Left colon (tissue), 2 donors: Measurements from ENCODE around the gene JRKL. TPM values are rescaled to one million over a fixed set of nuclear protein-coding genes. Genes with fewer than 3 reads are reported as not detected.

Experiments
- ATAC-seq: fragments of 200-7000 bp; cut with Tn5 transposase; one replicate; pipeline ENCODE4 v1.9.1; 2020; ENCODE audit warnings: mild to moderate bottlenecking, moderate library complexity
- DNase-seq, 2 donors: peaks; one replicate each; pipeline ENCODE4 v3.0.0-alpha.2; 2020
- intact Hi-C, 2 donors: fragments of 100-400 bp; cut with DNase I in 1 of 2; cut with micrococcal nuclease in 1 of 2; formaldehyde crosslinking; loops; one replicate each; pipeline versions ENCODE4 v1.11.2 to v1.14.0; 2022; cut with DNase I, micrococcal nuclease
- long read RNA-seq: library from polyadenylated mRNA; unstranded; transcript quantifications from one replicate; pipeline ENCODE4 v2.0.0, GENCODE V29; 2021
- total RNA-seq, 2 donors: library from RNA; stranded (reverse); fragmentation: NEBNext Ultra II Directional; extraction: Animal tissue kit (Norgen Biotek cat#: 25700); gene quantifications; one replicate each; pipeline ENCODE4 v1.2.1, GENCODE V29; 2021
- donor health status: DM: no; HTN: no; CAD: no.
- donor health status: DM: yes; HTN: yes; CAD: no.

The JRKL gene
- total RNA-seq = 1 to 10 TPM; 8.8 to 9.0 TPM
- long read RNA-seq, partial matches to known transcripts = 0 of 8 reads
- long read RNA-seq, other reads (novel, unspliced or antisense) = 6 of 8 reads

- DNase-seq (peak; percentile 97 to 99), ATAC-seq (peak; percentile 98)
- intact Hi-C loops = loop anchor here in 1 of 2 donors (10.0 kb wide), 1 partner anchor 555 kb away; no protein-coding TSS in a partner anchor
These were observed at the start of gene JRKL, which contains the start of gene CCDC82 for GRCh38 chr11:96389720-96390487. TSS of gene JRKL (plus strand) at chr11:96390013. CDS start at chr11:96390650, 637 bp downstream. TSS of gene CCDC82 (minus strand) at chr11:96389912. CDS start at chr11:96384747, 5,165 bp downstream.

GRCh38 chr11:96340555-96340885 lies 49.3 kb upstream of the JRKL start:
- ATAC-seq (no peak), DNase-seq (no peak)
- intact Hi-C loops = loop anchor here in 1 of 2 donors (2.0 kb wide), 1 partner anchor 284 kb away; no protein-coding TSS in a partner anchor

- intact Hi-C loops = loop anchor here in 1 of 2 donors (2.0 kb wide), 1 partner anchor 285 kb away; no protein-coding TSS in a partner anchor
These were observed 48.4 kb upstream of the JRKL start for GRCh38 chr11:96341211-96342013.

GRCh38 chr11:96342014-96342960 lies 47.5 kb upstream of the JRKL start:
- peak; percentile 22 for ATAC-seq
- no peak for DNase-seq
- intact Hi-C loops = no loop called here

More at GRCh38 chr11:96341211-96342013, 48.4 kb upstream of the JRKL start:
- DNase-seq (peak; percentile 65 to 75), ATAC-seq (peak; percentile 56)

GRCh38 chr11:96342961-96343711 lies 46.7 kb upstream of the JRKL start, which contains the start of gene MAML2:
TSS of gene MAML2 (minus strand) at chr11:96343195. CDS start at chr11:96341895, 1,300 bp downstream.
- intact Hi-C loops = no loop called here
- DNase-seq (peak; percentile 92 to 93), ATAC-seq (peak; percentile 88)

- intact Hi-C loops = loop anchor here in 1 of 2 donors (10.0 kb wide), 1 partner anchor 512 kb away; no protein-coding TSS in a partner anchor
- no peak for DNase-seq
- no peak for ATAC-seq
These were observed 33.0 kb upstream of the JRKL start for GRCh38 chr11:96356848-96357247.

GRCh38 chr11:96357794-96358193 lies 32.0 kb upstream of the JRKL start:
- no peak for ATAC-seq
- DNase-seq = no peak

GRCh38 chr11:96358321-96358720 lies 31.5 kb upstream of the JRKL start:
- no peak for ATAC-seq
- DNase-seq = no peak
- intact Hi-C loops = loop anchor here in 1 of 2 donors (10.0 kb wide), 1 partner anchor 514 kb away; no protein-coding TSS in a partner anchor

More at GRCh38 chr11:96357794-96358193, 32.0 kb upstream of the JRKL start:
- intact Hi-C loops = loop anchor here in 1 of 2 donors (10.0 kb wide), 1 partner anchor 513 kb away; no protein-coding TSS in a partner anchor

- DNase-seq (no peak), ATAC-seq (no peak)
- intact Hi-C loops = no loop called here
These were observed 28.0 kb upstream of the JRKL start for GRCh38 chr11:96361778-96362177.

- intact Hi-C loops = no loop called here
- DNase-seq = no peak
- ATAC-seq = no peak
These were observed 24.3 kb upstream of the JRKL start for GRCh38 chr11:96365493-96365892.

GRCh38 chr11:96366024-96366423 lies 23.8 kb upstream of the JRKL start:
- intact Hi-C loops = no loop called here
- no peak for DNase-seq
- ATAC-seq = no peak

- ATAC-seq (no peak), DNase-seq (no peak)
- intact Hi-C loops = no loop called here
These were observed 22.5 kb upstream of the JRKL start for GRCh38 chr11:96367342-96367741.

- ATAC-seq = no peak
- no peak for DNase-seq
These were observed 16.0 kb upstream of the JRKL start for GRCh38 chr11:96373826-96374225.

GRCh38 chr11:96376796-96377195 lies 13.0 kb upstream of the JRKL start:
- ATAC-seq (no peak), DNase-seq (no peak)
- intact Hi-C loops = no loop called here

More at GRCh38 chr11:96373826-96374225, 16.0 kb upstream of the JRKL start:
- intact Hi-C loops = no loop called here

- no peak for DNase-seq
- intact Hi-C loops = no loop called here
- ATAC-seq = no peak
These were observed 5.7 kb upstream of the JRKL start for GRCh38 chr11:96384156-96384555.

- intact Hi-C loops = no loop called here
- no peak for ATAC-seq
- no peak for DNase-seq
These were observed 4.6 kb upstream of the JRKL start for GRCh38 chr11:96385187-96385586.
